Measurements from ENCODE around the gene MMEL1.
"Not testable (repeated sequence)": the region's sequence is repeated elsewhere in the genome, so short reads cannot be mapped to it uniquely, and the experiment has no call there.

Gene MMEL1, protein sequence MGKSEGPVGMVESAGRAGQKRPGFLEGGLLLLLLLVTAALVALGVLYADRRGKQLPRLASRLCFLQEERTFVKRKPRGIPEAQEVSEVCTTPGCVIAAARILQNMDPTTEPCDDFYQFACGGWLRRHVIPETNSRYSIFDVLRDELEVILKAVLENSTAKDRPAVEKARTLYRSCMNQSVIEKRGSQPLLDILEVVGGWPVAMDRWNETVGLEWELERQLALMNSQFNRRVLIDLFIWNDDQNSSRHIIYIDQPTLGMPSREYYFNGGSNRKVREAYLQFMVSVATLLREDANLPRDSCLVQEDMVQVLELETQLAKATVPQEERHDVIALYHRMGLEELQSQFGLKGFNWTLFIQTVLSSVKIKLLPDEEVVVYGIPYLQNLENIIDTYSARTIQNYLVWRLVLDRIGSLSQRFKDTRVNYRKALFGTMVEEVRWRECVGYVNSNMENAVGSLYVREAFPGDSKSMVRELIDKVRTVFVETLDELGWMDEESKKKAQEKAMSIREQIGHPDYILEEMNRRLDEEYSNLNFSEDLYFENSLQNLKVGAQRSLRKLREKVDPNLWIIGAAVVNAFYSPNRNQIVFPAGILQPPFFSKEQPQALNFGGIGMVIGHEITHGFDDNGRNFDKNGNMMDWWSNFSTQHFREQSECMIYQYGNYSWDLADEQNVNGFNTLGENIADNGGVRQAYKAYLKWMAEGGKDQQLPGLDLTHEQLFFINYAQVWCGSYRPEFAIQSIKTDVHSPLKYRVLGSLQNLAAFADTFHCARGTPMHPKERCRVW

DNA sequence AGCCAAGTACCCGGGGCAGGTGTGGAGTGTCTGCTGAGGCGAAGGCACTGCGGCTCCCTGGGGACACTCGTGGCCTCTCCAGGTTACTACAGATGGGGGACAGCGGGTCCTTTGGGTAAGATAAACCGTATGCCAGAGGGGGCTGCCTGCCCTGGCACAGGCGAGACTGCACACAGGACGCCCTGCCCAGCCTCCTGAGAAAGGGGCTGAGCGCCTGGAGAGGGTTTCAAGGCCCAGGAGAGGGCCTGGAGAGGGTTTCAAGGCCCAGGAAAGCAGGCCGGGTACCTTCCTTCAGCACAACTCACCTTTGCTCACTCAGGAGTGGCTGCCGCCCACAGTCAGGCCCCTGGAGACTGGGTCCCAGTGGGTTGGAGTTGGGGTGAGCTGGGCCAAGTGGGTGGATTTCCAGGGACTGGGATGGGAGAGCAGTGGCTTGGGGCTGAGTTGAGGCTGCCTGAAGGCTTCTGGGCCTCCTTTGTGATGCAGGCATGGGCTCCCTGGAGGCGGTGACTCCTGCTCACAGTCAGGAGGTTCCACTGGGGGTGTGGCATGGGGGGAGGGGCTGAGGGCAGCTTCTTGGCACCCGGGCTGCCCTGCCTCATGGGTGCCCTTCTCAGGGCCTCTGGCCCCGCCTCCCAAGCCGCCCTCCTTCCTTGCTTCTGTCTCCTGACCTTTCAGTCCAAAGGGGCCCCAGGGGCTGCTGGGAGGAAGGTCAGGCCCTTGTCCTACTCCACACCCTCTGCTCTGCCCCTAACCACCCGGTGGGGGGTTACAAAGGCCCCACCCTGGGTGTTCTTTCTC lies at the start of gene MMEL1:
MMEL1 (minus strand) TSS at position 456 of the 801 bp plus-strand sequence. CDS start 3,532 bp downstream, outside the sequence.
- no peak for DNase-seq (ENCODE audit: low read depth)

GRCh38 chr1:2676726-2677125 lies 43.9 kb upstream of the MMEL1 start:
- DNase-seq (ENCODE audit: low read depth) = not testable (repeated sequence)

- not testable (repeated sequence) for DNase-seq (ENCODE audit: low read depth)
Measured at GRCh38 chr1:2671656-2672055, 38.8 kb upstream of the MMEL1 start.

DNA sequence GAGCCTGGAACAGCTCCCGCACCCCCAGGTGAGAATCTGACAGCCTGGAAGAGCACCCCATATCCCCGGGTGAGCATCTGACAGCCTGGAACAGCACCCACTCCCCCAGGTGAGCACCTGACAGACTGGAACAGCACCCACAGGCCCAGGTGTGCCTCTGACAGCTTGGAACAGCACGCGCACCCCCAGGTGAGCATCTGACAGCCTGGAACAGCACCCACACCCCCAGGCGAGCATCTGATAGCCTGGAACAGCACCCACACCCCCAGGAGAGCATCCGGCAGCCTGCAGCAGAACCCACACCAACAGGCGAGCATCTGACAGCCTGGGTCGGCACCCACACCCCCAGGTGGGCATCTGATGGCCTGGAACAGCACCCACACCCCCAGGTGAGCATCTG lies 27.0 kb upstream of the MMEL1 start:
- DNase-seq (ENCODE audit: low read depth) = not testable (repeated sequence)

- not testable (repeated sequence) for DNase-seq (ENCODE audit: low read depth)
Measured at GRCh38 chr1:2657909-2658308, 25.1 kb upstream of the MMEL1 start.

DNA sequence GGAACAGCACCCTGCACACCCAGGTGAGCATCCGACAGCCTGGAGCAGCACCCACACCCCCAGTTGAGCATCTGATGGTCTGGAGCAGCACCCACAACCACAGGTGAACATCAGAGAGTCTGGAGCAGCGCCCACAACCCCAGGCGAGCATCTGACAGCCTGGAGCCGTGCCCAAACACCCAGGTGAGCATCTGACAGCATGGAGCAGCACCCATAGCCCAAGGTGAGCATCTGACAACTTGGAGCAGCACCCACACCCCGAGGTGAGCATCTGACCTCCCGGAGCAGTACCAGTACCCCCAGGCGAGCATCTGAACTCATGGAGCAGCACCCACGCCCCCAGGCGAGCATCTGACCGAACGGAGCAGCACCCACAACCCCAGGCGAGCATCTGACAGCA lies 24.3 kb upstream of the MMEL1 start:
- not testable (repeated sequence) for DNase-seq (ENCODE audit: low read depth)

GRCh38 chr1:2655598-2656434 lies 23.0 kb upstream of the MMEL1 start:
- not testable (repeated sequence) for DNase-seq (ENCODE audit: low read depth)

DNA sequence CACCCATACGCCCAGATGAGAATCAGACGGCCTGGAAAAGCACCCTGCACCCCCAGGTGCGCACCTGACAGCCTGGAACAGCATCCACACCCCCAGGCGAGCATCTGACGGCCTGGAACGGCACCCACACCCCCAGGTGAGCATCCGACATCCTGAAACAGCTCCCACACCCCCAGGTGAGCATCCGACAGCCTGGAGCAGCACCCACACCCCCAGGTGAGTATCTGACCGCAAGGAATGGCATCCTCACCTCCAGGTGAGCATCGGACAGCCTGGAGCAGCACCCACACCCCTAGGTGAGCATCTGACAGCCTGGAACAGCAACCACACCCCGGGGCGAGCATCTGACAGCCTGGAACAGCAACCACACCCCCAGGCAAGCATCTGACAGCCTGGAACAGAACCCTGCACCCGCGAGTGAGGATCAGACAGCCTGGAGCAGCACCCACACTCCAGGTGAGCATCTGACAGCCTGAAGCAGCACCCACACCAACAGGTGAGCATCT lies 21.7 kb upstream of the MMEL1 start:
- DNase-seq (ENCODE audit: low read depth) = not testable (repeated sequence)

- DNase-seq (ENCODE audit: low read depth) = not testable (repeated sequence)
Measured at GRCh38 chr1:2653741-2654442, 21.1 kb upstream of the MMEL1 start.

DNA sequence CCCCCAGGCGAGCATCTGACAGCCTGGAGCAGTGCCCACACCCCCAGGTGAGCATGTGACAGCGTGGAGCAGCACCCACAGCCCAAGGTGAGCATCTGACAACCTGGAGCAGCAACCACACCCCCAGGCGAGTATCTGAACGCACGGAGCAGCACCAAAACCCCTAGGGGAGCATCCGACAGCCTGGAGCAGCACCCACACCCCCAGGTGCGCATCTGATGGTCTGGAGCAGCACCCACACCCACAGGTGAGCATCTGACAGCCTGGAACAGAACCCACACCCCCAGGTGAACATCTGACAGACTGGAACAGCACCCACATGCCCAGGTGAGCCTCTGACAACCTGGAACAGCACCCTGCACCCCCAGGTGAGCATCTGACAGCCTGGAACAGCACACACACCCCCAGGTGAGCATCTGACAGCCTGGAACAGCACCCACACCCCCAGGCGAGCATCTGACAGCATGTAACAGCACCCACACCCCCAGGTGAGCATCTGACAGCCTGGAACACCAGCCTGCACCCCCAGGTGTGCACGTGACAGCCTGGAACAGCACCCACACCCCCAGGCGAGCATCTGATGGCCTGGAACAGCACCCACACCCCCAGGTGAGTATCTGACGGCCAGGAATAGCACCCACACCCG lies 20.2 kb upstream of the MMEL1 start:
- not testable (repeated sequence) for DNase-seq (ENCODE audit: low read depth)

- DNase-seq (ENCODE audit: low read depth) = not testable (repeated sequence)
Measured at GRCh38 chr1:2652152-2652925, 19.5 kb upstream of the MMEL1 start.

DNA sequence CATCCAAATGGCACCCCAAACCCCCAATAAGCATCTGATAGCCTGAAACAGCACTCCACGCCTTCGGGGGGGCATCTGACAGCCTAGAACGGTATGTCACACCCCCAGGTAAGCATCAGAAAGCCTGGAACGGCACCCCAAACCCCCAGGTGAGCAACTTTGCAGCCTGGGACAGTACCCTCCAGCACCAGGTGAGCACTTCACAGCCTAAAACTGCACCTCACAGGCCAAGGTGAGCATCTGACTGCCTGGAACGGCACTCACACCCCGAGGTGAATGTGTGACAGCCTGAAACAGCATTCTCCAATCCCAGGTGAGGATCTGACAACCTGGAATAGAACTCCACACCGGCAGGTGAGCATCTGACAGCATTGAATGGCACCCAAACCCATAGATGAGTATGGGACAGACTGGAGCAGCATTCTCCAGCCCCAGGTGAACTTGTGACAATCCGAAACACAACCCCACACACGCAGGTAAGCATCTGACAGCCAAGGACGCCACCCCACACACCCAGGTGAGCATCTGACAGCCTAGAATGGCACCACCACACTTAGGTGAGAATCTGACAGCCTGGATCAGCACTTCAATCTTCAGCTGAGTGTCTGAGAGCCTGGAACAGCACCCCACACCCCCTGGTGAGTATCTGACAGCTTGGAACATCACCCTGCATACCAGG lies 18.3 kb upstream of the MMEL1 start:
- DNase-seq (ENCODE audit: low read depth) = no peak

DNA sequence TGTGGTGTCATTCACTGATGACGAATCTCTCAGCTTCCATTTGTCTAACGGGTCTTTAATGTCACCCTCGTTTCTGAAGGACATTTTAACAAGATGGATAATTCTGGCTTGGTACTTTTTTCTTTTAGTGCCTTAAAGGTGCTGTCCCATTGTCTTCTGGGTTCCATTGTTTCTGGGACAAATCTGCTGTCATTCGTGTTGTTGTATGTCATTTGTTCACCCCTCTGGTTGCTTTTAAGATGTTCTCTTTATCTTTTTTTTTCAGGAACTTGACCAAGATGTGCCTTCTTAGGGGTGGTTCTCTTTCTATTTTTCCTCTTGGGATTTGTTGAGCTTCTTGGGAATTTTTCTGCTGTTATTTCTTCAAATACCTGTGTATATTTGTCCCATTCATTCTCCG lies 14.0 kb upstream of the MMEL1 start:
- no peak for DNase-seq (ENCODE audit: low read depth)

DNA sequence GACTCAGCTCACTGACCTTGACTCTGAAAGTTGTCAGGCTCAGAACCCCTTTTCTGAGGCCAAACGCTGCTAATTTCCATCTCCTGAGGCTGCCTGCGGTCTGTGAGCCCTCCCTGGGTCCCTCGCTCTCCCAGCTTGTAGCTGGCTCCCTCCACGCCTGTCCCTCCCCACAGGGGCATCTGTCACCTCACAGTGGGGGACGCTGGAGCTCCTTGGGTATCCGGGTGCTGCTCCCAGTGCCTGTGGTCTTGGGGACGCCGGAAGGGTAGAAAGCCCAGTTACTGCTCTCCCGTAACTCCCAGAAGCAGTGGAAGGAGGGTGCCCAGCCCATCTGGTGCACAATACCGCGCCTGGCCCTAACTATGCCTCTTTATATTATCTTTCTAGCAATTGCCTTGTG lies 13.0 kb upstream of the MMEL1 start:
- DNase-seq (ENCODE audit: low read depth) = no peak

- no peak for DNase-seq (ENCODE audit: low read depth)
Measured at GRCh38 chr1:2645143-2645542, 12.3 kb upstream of the MMEL1 start.

DNA sequence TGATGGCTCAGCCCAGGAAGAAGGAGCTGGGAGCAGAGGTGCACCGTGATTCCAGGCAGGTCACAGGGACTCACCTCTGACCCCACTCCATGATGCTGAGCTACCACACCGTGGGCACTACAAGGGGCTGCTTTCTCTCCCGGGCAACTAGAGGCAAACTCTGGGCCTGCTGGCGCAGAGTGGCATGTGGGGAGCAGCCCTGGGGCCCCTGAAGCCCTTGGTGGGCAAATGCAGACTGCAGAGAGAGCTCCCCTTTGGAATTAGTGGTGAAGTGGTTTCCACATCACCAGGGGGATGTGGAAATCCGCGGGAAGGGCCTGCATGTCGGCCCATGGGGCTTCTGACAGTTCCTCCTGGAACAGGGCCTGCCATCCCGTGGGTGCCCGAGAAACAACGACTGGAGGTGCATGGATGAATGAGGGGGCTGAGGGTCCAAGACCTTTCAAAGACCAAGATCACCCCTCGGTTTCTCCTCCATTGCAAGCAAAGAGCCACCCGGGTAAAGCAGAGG lies 11.8 kb upstream of the MMEL1 start:
- no peak for DNase-seq (ENCODE audit: low read depth)

GRCh38 chr1:2644171-2644570 lies 11.4 kb upstream of the MMEL1 start:
- DNase-seq (ENCODE audit: low read depth) = no peak

GRCh38 chr1:2643414-2644077 lies 10.7 kb upstream of the MMEL1 start:
- DNase-seq (ENCODE audit: low read depth) = no peak

Data from HS-27A (cell line).